ENCODE results near the gene CRYZ.

DNA sequence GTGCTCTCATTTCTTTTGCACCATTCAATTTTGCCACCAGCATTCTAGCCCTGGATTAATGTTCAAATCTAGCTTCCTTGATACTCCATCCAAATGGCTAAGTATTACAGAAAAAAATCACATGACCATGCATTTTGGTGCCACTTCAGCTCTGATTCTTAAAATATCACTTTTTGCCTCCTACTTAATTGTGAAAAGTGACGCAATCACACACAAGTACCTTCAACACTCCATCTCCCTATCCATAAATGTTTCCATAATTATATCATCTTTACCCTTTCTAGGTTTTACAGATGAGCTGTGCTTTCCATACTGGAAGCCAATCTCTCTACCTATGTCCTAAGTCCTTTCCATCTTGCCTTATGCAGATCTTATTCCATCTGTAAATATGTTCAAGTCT lies 16.0 kb downstream of the CRYZ start:
- TF ChIP-seq, protein P1, sequence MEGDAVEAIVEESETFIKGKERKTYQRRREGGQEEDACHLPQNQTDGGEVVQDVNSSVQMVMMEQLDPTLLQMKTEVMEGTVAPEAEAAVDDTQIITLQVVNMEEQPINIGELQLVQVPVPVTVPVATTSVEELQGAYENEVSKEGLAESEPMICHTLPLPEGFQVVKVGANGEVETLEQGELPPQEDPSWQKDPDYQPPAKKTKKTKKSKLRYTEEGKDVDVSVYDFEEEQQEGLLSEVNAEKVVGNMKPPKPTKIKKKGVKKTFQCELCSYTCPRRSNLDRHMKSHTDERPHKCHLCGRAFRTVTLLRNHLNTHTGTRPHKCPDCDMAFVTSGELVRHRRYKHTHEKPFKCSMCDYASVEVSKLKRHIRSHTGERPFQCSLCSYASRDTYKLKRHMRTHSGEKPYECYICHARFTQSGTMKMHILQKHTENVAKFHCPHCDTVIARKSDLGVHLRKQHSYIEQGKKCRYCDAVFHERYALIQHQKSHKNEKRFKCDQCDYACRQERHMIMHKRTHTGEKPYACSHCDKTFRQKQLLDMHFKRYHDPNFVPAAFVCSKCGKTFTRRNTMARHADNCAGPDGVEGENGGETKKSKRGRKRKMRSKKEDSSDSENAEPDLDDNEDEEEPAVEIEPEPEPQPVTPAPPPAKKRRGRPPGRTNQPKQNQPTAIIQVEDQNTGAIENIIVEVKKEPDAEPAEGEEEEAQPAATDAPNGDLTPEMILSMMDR (conservative IDR thresholded peaks at IDR 0.05; ENCODE audit: low read depth, low read length) = no peak
- TF ChIP-seq FOS (IDR thresholded peaks at IDR 0.05; ENCODE audit: low read depth, low read length) (no peak), RFX5 (IDR thresholded peaks at IDR 0.05; ENCODE audit: low read depth, low read length) (no peak), SMC3 (IDR thresholded peaks at IDR 0.05; ENCODE audit: low read depth, low read length) (no peak)

Measured in IMR-90 (cell line).